ENCODE measurements around the gene ME1. TPM values are rescaled to one million over a fixed set of nuclear protein-coding genes. Genes with fewer than 3 reads are reported as not detected.

The ME1 gene
- total RNA-seq, 3 donors from 2014 or later, result 0.30 to 0.63 (median 0.55) TPM

GRCh38 chr6:83190626-83191025 lies 240.2 kb downstream of the ME1 start:
- H3K27me3 Mint-ChIP-seq (ENCODE audit: low read depth), result no peaks in the 10 kb centered on the region
- DNase-seq (no peak), ATAC-seq (no peak)
- peaks cover 12% of the 10 kb centered on the region for H3K36me3 Mint-ChIP-seq (ENCODE audit: insufficient read depth)
- H3K4me1 Mint-ChIP-seq (ENCODE audit: low read depth), result peaks cover 31% of the 10 kb centered on the region
- H3K9me3 Mint-ChIP-seq, result no peaks in the 10 kb centered on the region
- H3K4me3 Mint-ChIP-seq, result no peak overlapping the region

- H3K4me3 Mint-ChIP-seq, result no peak overlapping the region
- H3K36me3 Mint-ChIP-seq (ENCODE audit: insufficient read depth), result peaks cover 28% of the 10 kb centered on the region
- H3K27me3 Mint-ChIP-seq (ENCODE audit: low read depth), result no peaks in the 10 kb centered on the region
- H3K4me1 Mint-ChIP-seq (ENCODE audit: low read depth), result peaks cover 20% of the 10 kb centered on the region
- ATAC-seq (no peak), DNase-seq (no peak)
- H3K9me3 Mint-ChIP-seq, result no peaks in the 10 kb centered on the region
Observed at GRCh38 chr6:83188501-83188900, 242.3 kb downstream of the ME1 start.

- DNase-seq (no peak), ATAC-seq (no peak)
- H3K27me3 Mint-ChIP-seq (ENCODE audit: low read depth), result no peaks in the 10 kb centered on the region
- no peaks in the 10 kb centered on the region for H3K4me1 Mint-ChIP-seq (ENCODE audit: low read depth)
- no peaks in the 10 kb centered on the region for H3K9me3 Mint-ChIP-seq
- H3K36me3 Mint-ChIP-seq (ENCODE audit: insufficient read depth), result peaks cover 44% of the 10 kb centered on the region
- H3K4me3 Mint-ChIP-seq, result no peak overlapping the region
Observed at GRCh38 chr6:83185096-83185495, 245.8 kb downstream of the ME1 start.

GRCh38 chr6:83183082-83183828 lies 247.6 kb downstream of the ME1 start:
- Mint-ChIP-seq H3K27me3 (ENCODE audit: low read depth) (no peaks in the 10 kb centered on the region), H3K4me1 (ENCODE audit: low read depth) (no peaks in the 10 kb centered on the region), H3K36me3 (ENCODE audit: insufficient read depth) (peaks cover 45% of the 10 kb centered on the region), H3K4me3 (no peak overlapping the region), H3K9me3 (no peaks in the 10 kb centered on the region)
- DNase-seq (no peak), ATAC-seq (no peak)

GRCh38 chr6:83182114-83182513 lies 248.7 kb downstream of the ME1 start:
- ATAC-seq (no peak), DNase-seq (no peak)
- no peaks in the 10 kb centered on the region for H3K9me3 Mint-ChIP-seq
- H3K36me3 Mint-ChIP-seq (ENCODE audit: insufficient read depth), result peaks cover 51% of the 10 kb centered on the region
- H3K4me1 Mint-ChIP-seq (ENCODE audit: low read depth), result no peaks in the 10 kb centered on the region
- H3K4me3 Mint-ChIP-seq, result no peak overlapping the region
- H3K27me3 Mint-ChIP-seq (ENCODE audit: low read depth), result no peaks in the 10 kb centered on the region

GRCh38 chr6:83180426-83180950 lies 250.4 kb downstream of the ME1 start:
- H3K9me3 Mint-ChIP-seq, result no peaks in the 10 kb centered on the region
- peaks cover 52% of the 10 kb centered on the region for H3K36me3 Mint-ChIP-seq (ENCODE audit: insufficient read depth)
- H3K27me3 Mint-ChIP-seq (ENCODE audit: low read depth), result no peaks in the 10 kb centered on the region
- no peaks in the 10 kb centered on the region for H3K4me1 Mint-ChIP-seq (ENCODE audit: low read depth)
- H3K4me3 Mint-ChIP-seq, result no peak overlapping the region
- ATAC-seq (no peak), DNase-seq (no peak)

- ATAC-seq, result no peak
- DNase-seq, result no peak
- Mint-ChIP-seq H3K27me3 (ENCODE audit: low read depth) (no peaks in the 10 kb centered on the region), H3K4me1 (ENCODE audit: low read depth) (no peaks in the 10 kb centered on the region), H3K9me3 (no peaks in the 10 kb centered on the region), H3K4me3 (no peak overlapping the region), H3K36me3 (ENCODE audit: insufficient read depth) (peaks cover 39% of the 10 kb centered on the region)
Observed at GRCh38 chr6:83176246-83176645, 254.6 kb downstream of the ME1 start.

- Mint-ChIP-seq H3K9me3 (no peaks in the 10 kb centered on the region), H3K4me1 (ENCODE audit: low read depth) (peaks cover 1% of the 10 kb centered on the region), H3K27me3 (ENCODE audit: low read depth) (no peaks in the 10 kb centered on the region), H3K36me3 (ENCODE audit: insufficient read depth) (peaks cover 46% of the 10 kb centered on the region), H3K4me3 (no peak overlapping the region)
- DNase-seq, result no peak
- no peak for ATAC-seq
Observed at GRCh38 chr6:83169511-83169910, 261.3 kb downstream of the ME1 start.

- Mint-ChIP-seq H3K27me3 (ENCODE audit: low read depth) (no peaks in the 10 kb centered on the region), H3K4me1 (ENCODE audit: low read depth) (peaks cover 2% of the 10 kb centered on the region), H3K4me3 (no peak overlapping the region), H3K36me3 (ENCODE audit: insufficient read depth) (peaks cover 44% of the 10 kb centered on the region), H3K9me3 (no peaks in the 10 kb centered on the region)
- no peak for ATAC-seq
- no peak for DNase-seq
Observed at GRCh38 chr6:83169106-83169505, 261.7 kb downstream of the ME1 start.

GRCh38 chr6:83168556-83168955 lies 262.3 kb downstream of the ME1 start:
- no peak overlapping the region for H3K4me3 Mint-ChIP-seq
- peaks cover 2% of the 10 kb centered on the region for H3K4me1 Mint-ChIP-seq (ENCODE audit: low read depth)
- no peaks in the 10 kb centered on the region for H3K27me3 Mint-ChIP-seq (ENCODE audit: low read depth)
- DNase-seq, result no peak
- H3K36me3 Mint-ChIP-seq (ENCODE audit: insufficient read depth), result peaks cover 43% of the 10 kb centered on the region
- no peak for ATAC-seq
- no peaks in the 10 kb centered on the region for H3K9me3 Mint-ChIP-seq

GRCh38 chr6:83167726-83168278 lies 263.0 kb downstream of the ME1 start:
- Mint-ChIP-seq H3K4me3 (no peak overlapping the region), H3K27me3 (ENCODE audit: low read depth) (no peaks in the 10 kb centered on the region), H3K4me1 (ENCODE audit: low read depth) (peaks cover 2% of the 10 kb centered on the region), H3K36me3 (ENCODE audit: insufficient read depth) (peaks cover 38% of the 10 kb centered on the region), H3K9me3 (no peaks in the 10 kb centered on the region)
- no peak for ATAC-seq
- DNase-seq, result no peak

Other genes starting within 250 kb of the ME1 start
- 10 to 100 TPM; 13.6 to 14.9 (median 14.2) TPM for gene PGM3, start 237.8 kb downstream of the ME1 start, total RNA-seq
- under 1 TPM; 0.65 to 0.92 (median 0.68) TPM for gene RWDD2A, start 237.7 kb downstream of the ME1 start, total RNA-seq
- not detected for gene PRSS35, start 81.5 kb upstream of the ME1 start, total RNA-seq